GM12878 (cell line): ENCODE results near the gene ADAMTS17.

ENCODE experiments used
- CBX5 ChIP-seq: sonication (generic); IDR thresholded peaks from 2 replicates; pipeline ENCODE4 v1.6.1; 2016; ENCODE audit warnings: low read depth, moderate library complexity, mild to moderate bottlenecking, inconsistent platforms
- CREB1 ChIP-seq: IDR thresholded peaks from 2 replicates; pipeline ENCODE4 v1.6.1; 2012; ENCODE audit warnings: low read depth, mild to moderate bottlenecking, inconsistent platforms
- CTCF ChIP-seq, 3 experiments: IDR thresholded peaks in 2 of 3; conservative IDR thresholded peaks in 1 of 3; 2 replicates each; pipeline ENCODE4 v1.5.1; 2011; ENCODE audit warnings: low read depth in 3 of 3, low read length in 3 of 3, mild to moderate bottlenecking in 3 of 3, control low read depth in 2 of 3, moderate library complexity in 2 of 3, inconsistent platforms in 1 of 3, mixed read lengths in 1 of 3; ENCODE audit not compliant: control insufficient read depth in 2 of 3, insufficient read depth in 1 of 3; ENCODE audit errors: extremely low read depth in 1 of 3
- E4F1 ChIP-seq: fragments of 450-650 bp; IDR thresholded peaks from 2 replicates; pipeline ENCODE4 v1.6.1; 2018; ENCODE audit warnings: borderline replicate concordance, mild to moderate bottlenecking; ENCODE audit not compliant: partially characterized antibody
- NRF1 ChIP-seq: conservative IDR thresholded peaks from 2 replicates; pipeline ENCODE4 v1.6.1; 2011; ENCODE audit warnings: mild to moderate bottlenecking, low read depth, low read length, improper control_type of control experiment
- TCF3 ChIP-seq: IDR thresholded peaks from 2 replicates; pipeline ENCODE4 v1.6.1; 2012; ENCODE audit warnings: low read depth, mild to moderate bottlenecking, low read length, borderline replicate concordance; ENCODE audit not compliant: insufficient read depth
- USF2 ChIP-seq: IDR thresholded peaks from 2 replicates; pipeline ENCODE4 v1.6.1; 2011; ENCODE audit warnings: low read depth, low read length, improper control_type of control experiment, borderline replicate concordance
- ZZZ3 ChIP-seq: IDR thresholded peaks from 2 replicates; pipeline ENCODE4 v1.6.1; 2011; ENCODE audit warnings: low read depth; ENCODE audit not compliant: control insufficient read depth, insufficient read length
- TF ChIP-seq, protein P1 (sequence below): fragments of 450-650 bp; formaldehyde crosslinking; IDR thresholded peaks from 2 replicates; pipeline ENCODE4 v1.5.0; 2022; ENCODE audit warnings: mild to moderate bottlenecking, missing genetic modification characterization

GRCh38 chr15:100301910-100302431 is 39.8 kb downstream of the ADAMTS17 start:
- TF ChIP-seq CTCF (IDR thresholded peaks at IDR 0.05 in 2 of 3, conservative IDR thresholded peaks at IDR 0.05 in 1 of 3; ENCODE audit: control insufficient read depth in 2 of 3, extremely low read depth in 1 of 3, insufficient read depth in 1 of 3, low read depth in 3 of 3, low read length in 3 of 3) (no peak), USF2 (no peak), CREB1 (no peak), TCF3 (no peak), NRF1 (no peak), CBX5 (no peak), E4F1 (no peak), ZZZ3 (no peak)
- TF ChIP-seq, protein P1, sequence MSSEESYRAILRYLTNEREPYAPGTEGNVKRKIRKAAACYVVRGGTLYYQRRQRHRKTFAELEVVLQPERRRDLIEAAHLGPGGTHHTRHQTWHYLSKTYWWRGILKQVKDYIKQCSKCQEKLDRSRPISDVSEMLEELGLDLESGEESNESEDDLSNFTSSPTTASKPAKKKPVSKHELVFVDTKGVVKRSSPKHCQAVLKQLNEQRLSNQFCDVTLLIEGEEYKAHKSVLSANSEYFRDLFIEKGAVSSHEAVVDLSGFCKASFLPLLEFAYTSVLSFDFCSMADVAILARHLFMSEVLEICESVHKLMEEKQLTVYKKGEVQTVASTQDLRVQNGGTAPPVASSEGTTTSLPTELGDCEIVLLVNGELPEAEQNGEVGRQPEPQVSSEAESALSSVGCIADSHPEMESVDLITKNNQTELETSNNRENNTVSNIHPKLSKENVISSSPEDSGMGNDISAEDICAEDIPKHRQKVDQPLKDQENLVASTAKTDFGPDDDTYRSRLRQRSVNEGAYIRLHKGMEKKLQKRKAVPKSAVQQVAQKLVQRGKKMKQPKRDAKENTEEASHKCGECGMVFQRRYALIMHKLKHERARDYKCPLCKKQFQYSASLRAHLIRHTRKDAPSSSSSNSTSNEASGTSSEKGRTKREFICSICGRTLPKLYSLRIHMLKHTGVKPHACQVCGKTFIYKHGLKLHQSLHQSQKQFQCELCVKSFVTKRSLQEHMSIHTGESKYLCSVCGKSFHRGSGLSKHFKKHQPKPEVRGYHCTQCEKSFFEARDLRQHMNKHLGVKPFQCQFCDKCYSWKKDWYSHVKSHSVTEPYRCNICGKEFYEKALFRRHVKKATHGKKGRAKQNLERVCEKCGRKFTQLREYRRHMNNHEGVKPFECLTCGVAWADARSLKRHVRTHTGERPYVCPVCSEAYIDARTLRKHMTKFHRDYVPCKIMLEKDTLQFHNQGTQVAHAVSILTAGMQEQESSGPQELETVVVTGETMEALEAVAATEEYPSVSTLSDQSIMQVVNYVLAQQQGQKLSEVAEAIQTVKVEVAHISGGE = no peak
